HG02763 (cell line): ENCODE measurements around the gene NMT2.
A peak's percentile ranks its signal among the peaks of the same experiment; 100 is the strongest.

Experiments used
- ATAC-seq: cut with Tn5 transposase; IDR thresholded peaks from one replicate; pipeline ENCODE4 v1.9.1; 2021; ENCODE audit warnings: mild to moderate bottlenecking, moderate library complexity; ENCODE audit not compliant: unreplicated experiment

NMT2 gene

DNA sequence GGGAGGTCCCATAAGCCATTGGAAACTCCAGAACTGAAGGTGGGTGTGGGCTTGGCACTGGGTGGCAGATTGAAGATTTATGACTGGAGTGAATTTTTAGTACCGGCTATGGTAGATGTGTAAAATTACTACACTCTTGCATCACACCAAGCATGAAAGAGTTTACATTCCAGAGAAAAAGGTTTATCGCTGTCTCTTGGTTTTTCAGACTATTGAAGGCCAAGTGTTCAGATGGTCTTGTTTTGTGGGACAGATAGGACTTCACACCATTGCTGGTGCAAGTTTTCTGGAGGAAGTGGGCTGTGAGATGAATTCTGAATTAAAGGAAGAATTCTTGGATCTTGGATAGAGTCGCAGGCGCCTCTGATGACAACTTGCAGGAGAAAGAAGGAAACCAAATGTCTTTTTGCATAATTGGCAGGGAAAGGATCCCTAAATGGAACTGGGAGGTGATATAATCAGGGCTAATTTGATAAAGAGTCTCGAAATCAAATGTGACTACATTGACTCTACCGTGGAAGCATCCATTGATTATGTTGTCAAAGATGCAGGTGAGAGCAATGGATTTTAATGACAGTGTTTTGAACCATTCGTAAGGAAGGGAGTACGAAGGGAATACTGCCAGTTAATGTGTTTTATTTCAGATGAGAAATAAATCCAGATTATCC lies 14.2 kb upstream of the NMT2 start:
- no peak for ATAC-seq

DNA sequence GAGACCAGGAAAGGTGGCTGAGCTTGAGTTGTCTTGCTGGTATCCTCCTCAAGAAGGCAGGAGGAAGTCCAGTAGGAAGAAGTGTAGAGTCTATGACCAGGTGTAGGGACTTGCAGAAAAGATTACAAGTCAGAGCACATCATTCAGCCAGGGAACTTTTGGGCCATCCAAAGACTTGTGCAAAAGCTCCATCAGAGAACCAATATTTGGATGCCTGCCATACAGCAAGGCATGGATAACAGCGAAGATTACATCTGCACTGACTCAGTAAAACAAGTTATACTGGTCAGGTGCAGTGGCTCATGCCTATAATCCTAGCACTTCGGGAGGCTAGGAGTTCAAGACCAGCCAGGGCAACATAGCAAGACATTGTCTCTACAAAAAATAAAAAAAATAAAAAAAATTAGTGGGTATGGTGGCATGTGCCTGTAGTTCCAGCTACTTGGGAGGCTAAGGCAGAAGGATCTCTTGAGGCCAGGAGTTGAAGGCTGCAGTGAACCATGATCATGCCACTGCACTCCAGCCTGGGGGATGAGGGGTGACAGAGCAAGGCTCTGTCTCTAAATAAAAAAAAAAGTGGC lies 13.2 kb upstream of the NMT2 start:
- ATAC-seq, result no peak

GRCh38 chr10:15180736-15181135 lies 12.2 kb upstream of the NMT2 start:
- ATAC-seq, result no peak

DNA sequence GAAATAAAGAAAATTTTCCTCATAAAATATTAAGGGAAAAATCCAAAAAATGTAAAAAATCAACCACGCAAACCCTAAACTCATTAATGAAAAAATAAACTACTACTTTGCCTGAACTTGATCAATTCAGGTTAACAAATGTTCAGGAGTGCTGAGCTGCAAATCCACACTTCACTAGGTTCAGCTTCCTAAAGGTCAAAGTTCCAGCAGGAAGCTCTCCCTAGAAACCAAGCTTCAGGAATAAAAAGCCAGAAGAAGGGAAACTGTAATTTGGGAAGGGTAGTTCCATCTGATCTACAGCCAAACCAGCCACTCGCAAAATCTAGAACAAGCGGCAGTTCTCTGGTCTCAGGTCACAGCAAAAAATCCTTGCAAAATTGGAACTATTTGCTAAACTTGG lies 7.8 kb upstream of the NMT2 start:
- no peak for ATAC-seq

DNA sequence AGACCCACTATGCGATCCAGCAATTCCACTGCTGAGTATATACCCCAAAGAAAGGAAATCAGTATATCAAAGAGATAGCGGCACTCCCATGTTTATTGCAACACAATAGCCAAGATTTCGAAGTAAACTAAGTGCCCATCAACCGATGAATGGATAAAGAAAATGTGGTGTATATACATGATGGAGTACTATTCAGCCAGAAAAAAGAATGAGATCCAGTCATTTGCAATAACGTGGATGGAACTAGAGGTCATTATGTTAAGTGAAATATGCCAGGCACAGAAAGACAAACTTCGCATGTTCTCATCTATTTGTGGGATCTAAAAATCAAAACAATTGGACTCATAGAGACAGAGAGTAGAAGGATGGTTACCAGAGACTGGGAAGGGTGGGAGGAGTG lies 7.1 kb upstream of the NMT2 start:
- ATAC-seq, result no peak

GRCh38 chr10:15172306-15172840 lies 3.9 kb upstream of the NMT2 start:
- no peak for ATAC-seq

- no peak for ATAC-seq
These were observed 1.3 kb upstream of the NMT2 start for GRCh38 chr10:15169555-15170401.

- ATAC-seq, result peak; percentile 42
These were observed 477 bp upstream of the NMT2 start for GRCh38 chr10:15168786-15169554.

- peak; percentile 40 for ATAC-seq
These were observed 842 bp downstream of the NMT2 start for GRCh38 chr10:15167411-15168290.

DNA sequence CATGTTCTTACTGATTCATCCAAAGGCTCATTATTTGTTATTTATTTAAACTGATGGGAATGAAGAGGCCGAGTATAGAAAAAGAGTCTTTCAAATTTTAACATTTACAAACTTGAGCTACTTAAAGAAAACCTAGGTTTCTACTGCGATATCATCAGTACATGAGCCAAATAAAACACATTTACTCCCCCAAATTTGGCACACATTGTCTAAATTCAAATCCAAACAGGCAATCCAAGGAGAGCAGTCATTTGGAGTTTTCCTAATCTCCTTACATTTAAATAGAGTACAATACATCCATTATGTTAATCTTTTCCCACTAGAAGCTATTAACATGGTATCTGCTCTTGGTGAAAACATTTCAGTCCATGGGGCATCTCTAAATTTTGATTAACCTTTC lies 2.2 kb downstream of the NMT2 start:
- no peak for ATAC-seq

DNA sequence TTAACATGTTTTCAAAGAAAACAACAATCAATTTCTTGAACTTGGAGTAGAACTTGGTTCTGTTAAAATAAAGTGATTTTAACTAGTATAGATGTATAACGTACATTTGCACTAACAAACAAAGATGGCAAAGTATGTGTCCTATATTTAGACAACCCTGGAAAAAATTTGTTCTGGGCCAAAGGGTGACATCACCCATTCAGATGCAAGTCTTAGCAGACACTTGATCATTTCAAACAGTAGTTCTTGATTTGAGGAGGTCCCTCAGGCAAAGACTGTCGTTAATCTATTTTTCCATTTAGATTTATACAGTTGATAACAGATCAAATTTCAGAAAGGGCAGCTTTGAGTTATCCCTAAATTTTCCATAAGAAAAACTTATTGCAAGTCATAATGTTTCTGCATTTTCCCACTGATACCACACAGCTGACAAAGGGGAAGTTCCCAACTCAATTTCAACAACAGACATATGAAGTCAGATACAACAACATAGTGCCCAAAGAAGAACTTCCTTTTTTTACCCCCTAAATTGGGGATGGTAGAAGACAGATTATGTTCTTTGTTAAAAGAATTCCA lies 5.2 kb downstream of the NMT2 start:
- no peak for ATAC-seq

DNA sequence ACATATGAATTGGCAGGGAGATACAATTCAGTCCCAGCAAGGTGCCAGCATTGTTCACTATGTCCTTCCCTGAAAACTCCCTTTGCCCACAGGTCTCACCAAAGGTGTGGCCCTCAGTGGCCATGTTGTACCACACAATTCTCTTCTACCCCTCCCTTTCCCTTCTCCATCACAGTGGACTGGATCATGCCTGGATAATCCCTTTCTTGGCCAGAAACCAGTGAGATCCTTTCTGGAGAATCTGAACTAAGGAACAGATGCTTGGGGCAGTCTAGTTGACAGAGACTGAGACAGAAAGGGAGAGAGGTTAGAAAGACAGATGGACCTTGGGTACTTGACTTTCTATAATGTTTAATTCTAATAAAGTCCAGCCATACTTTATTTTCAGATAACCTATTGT lies 9.5 kb downstream of the NMT2 start:
- no peak for ATAC-seq

DNA sequence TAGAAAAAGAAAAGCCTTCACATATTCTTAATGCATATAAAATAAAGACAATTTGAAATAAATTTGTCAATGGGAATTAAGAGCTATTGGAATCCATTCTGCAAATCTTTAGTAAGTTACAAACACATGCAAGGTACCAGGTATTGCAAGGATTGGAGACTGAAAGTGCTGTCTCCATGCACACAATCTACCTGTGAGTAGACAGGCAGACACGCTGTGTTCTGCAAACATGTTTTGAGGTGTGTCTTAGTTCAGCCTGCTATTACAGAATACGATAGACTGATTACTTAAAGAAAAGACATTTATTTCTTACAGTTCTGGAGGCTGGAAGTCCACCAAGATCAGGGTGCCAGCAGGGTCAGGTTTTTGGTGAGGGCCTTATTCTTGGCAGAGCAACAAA lies 10.0 kb downstream of the NMT2 start:
- no peak for ATAC-seq

DNA sequence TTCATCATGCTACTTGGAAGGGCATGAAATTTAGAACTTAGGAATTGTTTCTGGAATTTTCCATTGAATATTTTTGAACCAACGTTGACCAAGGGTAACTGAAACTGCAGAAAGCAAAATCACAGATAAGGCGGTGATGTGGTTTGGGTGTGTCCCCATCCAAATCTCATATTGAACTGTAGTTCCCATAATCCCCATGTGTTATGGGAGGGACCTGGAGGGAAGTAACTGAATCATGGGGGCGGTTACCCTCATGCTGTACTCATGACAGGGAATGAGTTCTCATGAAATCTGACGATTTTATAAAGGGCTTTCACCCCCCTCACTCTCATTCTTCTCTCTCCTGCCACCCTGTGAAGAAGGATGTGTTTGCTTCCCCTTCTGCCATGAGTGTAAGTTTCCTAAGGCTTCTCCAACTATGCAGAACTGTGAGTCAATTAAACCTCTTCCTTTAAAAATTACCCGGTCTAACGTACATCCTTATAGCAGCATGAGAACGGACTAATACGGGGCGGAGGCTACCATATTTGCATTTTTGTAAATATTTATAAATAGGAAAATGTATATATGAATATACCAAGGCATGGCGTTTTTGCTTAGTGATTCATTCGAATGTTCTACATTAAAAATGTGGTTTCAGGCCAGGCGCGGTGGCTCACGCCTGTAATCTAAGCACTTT lies 12.4 kb downstream of the NMT2 start:
- no peak for ATAC-seq

GRCh38 chr10:15152556-15152955 lies 15.9 kb downstream of the NMT2 start:
- ATAC-seq, result no peak

DNA sequence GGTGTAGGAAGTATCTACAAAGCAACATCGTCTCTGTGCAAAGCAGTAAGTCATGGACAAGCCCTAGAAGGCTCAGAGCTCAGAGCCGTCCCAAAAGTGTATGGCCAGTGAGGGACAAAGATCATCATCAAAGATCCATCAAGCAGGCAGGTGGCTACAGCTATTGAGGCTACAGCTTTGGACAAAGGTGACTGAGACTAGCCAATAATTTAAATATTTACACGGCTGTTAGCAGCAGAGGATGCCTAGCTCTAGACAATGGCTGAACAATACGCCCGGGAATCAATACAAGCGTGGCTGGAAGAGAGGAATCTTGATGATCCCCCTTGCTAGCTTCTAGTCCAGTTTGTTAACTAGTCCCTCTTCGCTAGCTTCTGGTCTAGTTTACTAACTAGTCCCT lies 17.9 kb downstream of the NMT2 start:
- no peak for ATAC-seq

GRCh38 chr10:15149042-15149771 lies 19.3 kb downstream of the NMT2 start:
- ATAC-seq, result no peak

DNA sequence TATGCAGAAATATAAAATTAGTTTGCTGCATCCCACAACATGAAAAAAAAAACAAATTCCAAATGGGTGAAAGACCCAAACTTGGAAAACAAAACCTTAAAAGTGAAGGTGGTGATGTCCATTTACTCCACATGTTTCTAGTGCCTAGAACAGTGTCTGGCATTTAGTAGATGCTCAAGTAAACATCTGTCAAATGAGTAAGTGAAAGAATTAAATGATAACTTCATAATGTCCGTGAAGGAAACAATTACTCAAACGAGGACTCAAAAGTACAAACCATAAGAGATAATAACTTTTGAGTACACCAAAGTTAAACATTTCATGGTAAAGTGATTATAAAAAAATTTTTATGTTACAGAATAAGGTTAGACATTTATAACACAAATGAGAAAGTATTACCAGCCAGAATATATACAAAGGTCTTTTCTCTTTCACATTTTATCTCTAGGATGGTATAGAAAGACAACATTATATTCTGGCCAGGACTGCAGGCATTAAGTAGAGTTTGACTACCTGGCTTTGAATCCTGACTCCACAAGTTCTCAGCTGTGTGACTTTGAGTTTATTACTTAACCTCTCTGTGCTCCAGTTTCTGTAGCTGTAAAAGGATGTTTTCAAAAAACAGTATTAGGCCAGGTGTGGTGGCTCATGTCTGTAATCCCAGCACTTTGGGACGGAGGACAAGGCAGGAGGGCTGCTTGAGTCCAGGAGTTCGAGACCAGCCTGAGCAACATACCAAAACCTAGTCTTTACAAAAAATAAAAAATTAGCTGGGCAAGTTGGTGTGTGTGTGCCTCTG lies 20.7 kb downstream of the NMT2 start:
- ATAC-seq, result no peak
